ACHN (cell line): ENCODE results near the gene SETBP1.

Experiments
- DNase-seq: peaks from one replicate; pipeline ENCODE4 v3.0.0-alpha.2; 2015
- in situ Hi-C: cut with HindIII; loops from 2 replicates; pipeline ENCODE4 v1.10.0; 2017; ENCODE audit warnings: low sequenced_read_pairs, low pct_ligation_motif_present, low pct_unique_long_range_greater_than_20kb

Gene SETBP1

GRCh38 chr18:44987371-44987770, 306.7 kb downstream of the SETBP1 start:
- in situ Hi-C loops: no loop called here
- DNase-seq: no peak

- DNase-seq: no peak
- in situ Hi-C loops: no loop called here
Measured at GRCh38 chr18:44988821-44989587, 308.3 kb downstream of the SETBP1 start.

- in situ Hi-C loops: no loop called here
Measured at GRCh38 chr18:44996261-44996660, 315.6 kb downstream of the SETBP1 start.

GRCh38 chr18:44997174-44997573, 316.5 kb downstream of the SETBP1 start:
- in situ Hi-C loops: no loop called here
- DNase-seq: no peak

More at GRCh38 chr18:44996261-44996660, 315.6 kb downstream of the SETBP1 start:
- no peak for DNase-seq

GRCh38 chr18:44998360-44998759, 317.7 kb downstream of the SETBP1 start:
- in situ Hi-C loops: no loop called here
- no peak for DNase-seq

- DNase-seq: no peak
- in situ Hi-C loops: no loop called here
Measured at GRCh38 chr18:45004546-45005080, 323.9 kb downstream of the SETBP1 start.

GRCh38 chr18:45006934-45007333, 326.2 kb downstream of the SETBP1 start:
- no peak for DNase-seq
- in situ Hi-C loops: no loop called here

GRCh38 chr18:45007531-45007930, 326.8 kb downstream of the SETBP1 start:
- in situ Hi-C loops: no loop called here
- DNase-seq: no peak

- in situ Hi-C loops: no loop called here
- DNase-seq: no peak
Measured at GRCh38 chr18:45008694-45009413, 328.2 kb downstream of the SETBP1 start.

- DNase-seq: no peak
- in situ Hi-C loops: no loop called here
Measured at GRCh38 chr18:45009756-45010155, 329.1 kb downstream of the SETBP1 start.

- in situ Hi-C loops: no loop called here
- no peak for DNase-seq
Measured at GRCh38 chr18:45012286-45012685, 331.6 kb downstream of the SETBP1 start.

GRCh38 chr18:45014047-45014501, 333.4 kb downstream of the SETBP1 start:
- DNase-seq: peak; percentile 72
- in situ Hi-C loops: no loop called here

GRCh38 chr18:45015788-45016128, 335.1 kb downstream of the SETBP1 start:
- no peak for DNase-seq
- in situ Hi-C loops: no loop called here

- in situ Hi-C loops: no loop called here
- no peak for DNase-seq
Measured at GRCh38 chr18:45019469-45019868, 338.8 kb downstream of the SETBP1 start.

- DNase-seq: no peak
- in situ Hi-C loops: no loop called here
Measured at GRCh38 chr18:45023519-45023918, 342.8 kb downstream of the SETBP1 start.

GRCh38 chr18:45024357-45025088, 343.8 kb downstream of the SETBP1 start:
- DNase-seq: no peak
- in situ Hi-C loops: no loop called here

- in situ Hi-C loops: no loop called here
- DNase-seq: no peak
Measured at GRCh38 chr18:45025089-45025450, 344.4 kb downstream of the SETBP1 start.

GRCh38 chr18:45026162-45026561, 345.5 kb downstream of the SETBP1 start:
- no peak for DNase-seq
- in situ Hi-C loops: no loop called here

- DNase-seq: no peak
- in situ Hi-C loops: no loop called here
Measured at GRCh38 chr18:45034179-45034578, 353.5 kb downstream of the SETBP1 start.
